Astrocyte of the cerebellum (primary cell): ENCODE measurements around the gene RAD52.
A peak's percentile ranks its signal among the peaks of the same experiment; 100 is the strongest.

Source experiments
- DNase-seq: peaks from one replicate; pipeline ENCODE4 v3.0.0-alpha.2; 2011; ENCODE audit warnings: low read depth
- H3K4me3 ChIP-seq: 2 replicates; pipeline ENCODE4 v1.5.1; 2011; ENCODE audit warnings: mild to moderate bottlenecking, low read depth, low read length, moderate library complexity
- CTCF ChIP-seq: IDR thresholded peaks from 2 replicates; pipeline ENCODE4 v1.5.1; 2012; ENCODE audit warnings: low read length, low read depth, moderate library complexity, mild to moderate bottlenecking; ENCODE audit errors: missing control alignments
- in situ Hi-C: cut with HindIII; loops from 2 replicates; pipeline ENCODE4 v1.10.0; 2017; ENCODE audit warnings: low sequenced_read_pairs

RAD52 gene

GRCh38 chr12:873954-874353 lies 75.5 kb downstream of the RAD52 start:
- no peak overlapping the region for H3K4me3 ChIP-seq
- in situ Hi-C loops: no loop called here
- TF ChIP-seq CTCF: no peak
- DNase-seq: no peak

DNA sequence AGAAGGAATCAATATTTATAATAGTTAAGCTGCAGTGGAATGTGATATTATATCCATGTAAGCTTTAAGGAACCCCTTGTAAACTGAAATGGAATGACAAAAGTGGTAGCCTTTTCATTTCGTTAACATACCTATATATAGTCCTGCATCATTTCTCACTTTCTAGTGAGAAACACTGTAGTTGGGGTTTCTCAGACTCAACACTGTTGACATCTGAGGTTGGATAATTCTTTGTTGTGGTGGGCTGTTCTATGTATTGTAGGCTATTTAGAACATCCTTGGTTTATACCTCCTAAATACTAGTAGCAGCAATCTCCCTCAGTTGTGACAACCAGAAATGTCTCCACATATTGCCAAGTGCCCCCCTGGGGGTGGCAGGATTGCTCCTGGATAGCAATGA lies 79.1 kb downstream of the RAD52 start:
- in situ Hi-C loops: no loop called here
- DNase-seq: no peak
- TF ChIP-seq CTCF: no peak
- H3K4me3 ChIP-seq: no peak overlapping the region

DNA sequence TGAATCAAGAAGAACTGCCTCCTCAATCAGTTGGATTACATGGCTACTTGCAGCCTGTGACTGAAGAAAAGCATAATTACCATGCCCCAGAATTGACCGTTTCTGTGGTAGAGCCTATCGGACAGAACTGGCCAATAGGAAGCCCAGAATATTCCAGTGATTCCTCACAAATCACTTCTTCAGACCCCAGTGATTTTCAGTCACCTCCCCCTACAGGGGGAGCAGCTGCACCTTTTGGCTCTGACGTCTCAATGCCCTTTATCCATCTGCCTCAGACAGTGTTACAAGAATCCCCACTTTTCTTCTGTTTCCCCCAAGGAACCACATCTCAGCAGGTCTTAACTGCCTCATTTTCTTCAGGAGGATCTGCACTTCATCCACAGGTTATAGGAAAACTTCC lies 80.8 kb downstream of the RAD52 start:
- TF ChIP-seq CTCF: peak; percentile 15
- no peak overlapping the region for H3K4me3 ChIP-seq
- in situ Hi-C loops: no loop called here
- DNase-seq: no peak

- in situ Hi-C loops: no loop called here
- no peak for TF ChIP-seq CTCF
- H3K4me3 ChIP-seq: no peak overlapping the region
- DNase-seq: no peak
Observed at GRCh38 chr12:867905-868304, 81.6 kb downstream of the RAD52 start.

- in situ Hi-C loops: no loop called here
- TF ChIP-seq CTCF: no peak
Observed at GRCh38 chr12:865614-866013, 83.9 kb downstream of the RAD52 start.

GRCh38 chr12:863285-863684 lies 86.2 kb downstream of the RAD52 start:
- no peak for TF ChIP-seq CTCF
- DNase-seq: no peak
- in situ Hi-C loops: no loop called here
- H3K4me3 ChIP-seq: no peak overlapping the region

More at GRCh38 chr12:865614-866013, 83.9 kb downstream of the RAD52 start:
- no peak overlapping the region for H3K4me3 ChIP-seq
- no peak for DNase-seq
